GM18511 (cell line): ENCODE data around the gene PILRA.
"Not testable (repeated sequence)": the region's sequence is repeated elsewhere in the genome, so short reads cannot be mapped to it uniquely, and the experiment has no call there.

Experiments used
- ATAC-seq: cut with Tn5 transposase; IDR thresholded peaks from one replicate; pipeline ENCODE4 v1.9.1; 2021; ENCODE audit warnings: mild to moderate bottlenecking, moderate library complexity; ENCODE audit not compliant: unreplicated experiment

PILRA gene

DNA sequence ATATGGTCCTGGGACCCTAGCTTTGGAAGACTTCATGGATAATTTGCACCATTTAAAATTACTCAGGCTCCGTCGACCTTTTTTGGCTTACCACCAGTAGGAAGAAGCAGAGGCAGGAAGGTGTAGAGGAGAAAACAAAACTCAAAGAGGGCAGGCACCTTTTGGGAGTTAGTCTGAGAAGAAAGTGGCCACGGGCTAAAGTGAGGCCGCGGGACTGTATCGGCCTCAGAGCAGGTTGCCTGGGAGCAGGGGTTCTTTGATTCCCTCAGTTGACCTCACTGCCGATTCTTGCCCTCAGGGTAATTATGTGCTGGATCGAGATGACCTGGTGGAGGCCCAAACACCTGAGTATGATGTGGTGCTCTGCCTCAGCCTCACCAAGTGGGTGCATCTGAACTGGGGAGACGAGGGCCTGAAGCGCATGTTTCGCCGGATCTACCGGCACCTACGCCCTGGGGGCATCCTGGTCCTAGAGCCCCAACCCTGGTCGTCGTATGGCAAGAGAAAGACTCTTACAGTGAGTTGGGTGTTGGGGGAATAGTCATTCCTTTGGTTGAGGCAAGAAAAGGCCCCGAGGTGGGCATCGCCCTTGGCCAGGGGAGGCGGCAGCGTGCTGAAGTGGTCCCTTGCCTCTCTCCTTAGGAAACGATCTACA, 59.5 kb downstream of the PILRA start:
- no peak for ATAC-seq

DNA sequence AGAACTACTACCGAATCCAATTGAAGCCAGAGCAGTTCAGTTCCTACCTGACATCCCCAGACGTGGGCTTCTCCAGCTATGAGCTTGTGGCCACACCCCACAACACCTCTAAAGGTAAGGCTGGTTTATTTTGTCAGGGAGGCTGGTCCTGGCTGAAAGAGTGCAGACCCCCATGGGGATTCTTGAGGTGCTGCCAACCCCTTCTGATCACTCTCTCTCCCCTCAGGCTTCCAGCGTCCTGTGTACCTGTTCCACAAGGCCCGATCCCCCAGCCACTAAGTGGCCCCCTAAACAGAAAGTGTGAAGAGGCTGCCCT, 59.9 kb downstream of the PILRA start:
- ATAC-seq, result no peak

DNA sequence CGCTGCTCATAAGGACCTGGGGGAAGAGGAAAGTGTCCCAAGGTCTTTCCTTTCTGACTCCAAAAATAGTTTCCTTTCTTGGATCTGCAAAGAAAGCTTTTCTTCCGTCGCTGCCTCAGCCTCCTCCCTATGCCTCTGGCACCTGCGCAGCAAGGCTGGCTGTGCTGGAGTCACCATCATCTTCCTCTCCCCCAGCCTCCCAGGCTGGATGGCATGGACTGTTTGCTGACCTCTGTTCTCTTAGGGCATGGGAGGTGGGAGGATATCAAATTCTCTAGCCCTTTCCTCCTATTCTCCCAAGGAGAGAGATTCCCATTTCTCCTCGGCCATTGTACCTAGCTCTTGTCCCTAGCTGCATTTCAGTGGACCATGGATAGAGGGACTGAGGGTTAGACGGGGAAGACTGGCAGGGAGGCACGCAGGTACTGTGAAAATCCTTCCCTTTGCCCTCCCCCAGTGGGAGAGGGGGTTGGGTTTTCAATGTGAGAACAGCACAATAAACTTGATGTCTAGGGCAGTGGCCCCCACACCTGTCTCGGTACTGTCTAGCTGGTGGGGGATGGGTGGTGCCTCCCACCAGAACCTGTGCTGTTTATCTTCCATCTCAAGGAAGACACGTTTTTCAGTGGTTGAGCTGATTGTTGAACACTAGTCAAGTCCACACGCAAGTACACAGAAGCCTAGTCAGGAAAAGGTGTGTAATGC, 60.5 kb downstream of the PILRA start:
- no peak for ATAC-seq

DNA sequence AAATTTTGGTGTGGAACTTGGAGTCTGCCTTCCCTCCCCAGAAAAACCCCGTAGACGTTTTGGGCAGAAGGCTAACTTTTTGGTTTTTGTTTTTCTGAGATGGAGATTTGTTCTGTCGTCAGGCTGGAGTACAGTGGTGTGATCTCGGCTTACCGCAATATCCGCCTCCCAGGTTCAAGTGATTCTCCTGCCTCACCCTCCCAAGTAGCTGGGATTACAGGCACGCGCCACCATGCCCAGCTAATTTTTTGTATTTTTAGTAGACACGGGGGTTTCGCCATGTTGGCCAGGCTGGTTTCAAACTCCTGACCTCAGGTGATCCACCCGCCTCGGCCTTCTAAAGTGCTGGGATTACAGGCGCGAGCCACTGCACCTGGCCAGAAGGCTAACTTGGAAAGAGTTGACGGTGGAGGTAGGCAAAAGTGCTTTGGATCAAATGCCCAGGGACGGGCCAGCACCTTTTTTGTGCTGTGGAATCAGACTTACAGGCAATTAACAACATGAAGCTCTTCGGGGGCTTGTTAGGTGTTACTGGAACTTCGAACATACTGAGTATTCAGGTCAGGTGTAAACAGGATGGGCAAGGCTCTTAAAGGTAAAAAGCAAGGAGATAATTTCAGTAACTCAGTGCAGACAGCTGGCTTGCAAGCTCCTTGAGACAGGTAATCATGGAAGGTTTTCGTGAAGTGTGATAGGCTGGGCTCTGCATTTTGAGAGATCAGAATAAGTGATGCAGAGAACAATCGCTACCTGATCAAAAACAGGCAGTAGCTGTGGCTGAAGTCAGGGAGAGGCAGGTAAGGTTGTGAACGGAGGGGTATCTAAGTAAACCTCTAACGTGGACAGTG, 61.2 kb downstream of the PILRA start:
- ATAC-seq, result no peak

DNA sequence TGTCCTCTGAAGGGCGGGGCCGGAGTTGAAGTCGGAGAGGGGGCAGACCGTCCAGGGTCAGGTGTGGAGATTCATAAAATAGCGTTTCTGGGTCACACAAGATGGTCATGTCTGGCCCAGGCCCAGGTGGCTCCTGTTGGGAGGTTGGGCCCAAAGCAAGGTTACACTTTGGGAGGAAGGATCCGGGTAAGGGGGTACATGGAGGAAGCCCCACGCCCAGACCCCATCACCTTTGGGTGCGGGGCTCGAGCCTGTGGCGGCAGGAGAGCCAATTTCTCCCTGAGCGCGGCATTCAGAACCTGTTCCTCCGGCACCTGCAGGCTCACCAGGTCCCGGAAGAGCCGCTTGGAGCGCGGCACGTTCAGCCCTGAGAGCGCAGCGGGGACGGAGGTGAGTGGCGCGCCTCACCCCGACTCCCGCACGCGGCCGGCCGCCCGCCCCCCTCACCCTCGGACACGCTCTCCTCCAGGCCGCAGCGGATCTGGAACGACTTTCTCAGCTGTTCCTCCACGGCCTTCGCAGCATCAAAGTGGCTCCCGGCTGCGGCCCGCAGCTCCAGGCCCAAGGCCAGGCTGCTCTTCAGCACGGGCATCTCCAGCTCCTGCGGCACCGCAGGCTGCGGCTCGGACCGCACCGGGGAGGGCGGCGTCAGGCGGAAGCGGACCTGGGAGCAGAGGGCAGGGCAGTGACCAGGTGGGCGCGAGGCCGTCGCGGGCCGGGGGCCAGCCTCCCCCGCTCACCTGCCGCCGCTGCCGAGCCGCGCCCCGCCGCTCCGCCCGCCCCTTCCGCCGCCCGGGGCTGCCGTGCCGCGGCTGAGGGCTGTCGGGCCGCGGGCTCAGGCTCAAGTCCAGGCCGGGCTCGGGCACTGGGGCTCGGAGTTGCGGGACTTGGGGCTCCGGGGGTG, 62.4 kb downstream of the PILRA start:
- ATAC-seq, result peak; percentile 42

DNA sequence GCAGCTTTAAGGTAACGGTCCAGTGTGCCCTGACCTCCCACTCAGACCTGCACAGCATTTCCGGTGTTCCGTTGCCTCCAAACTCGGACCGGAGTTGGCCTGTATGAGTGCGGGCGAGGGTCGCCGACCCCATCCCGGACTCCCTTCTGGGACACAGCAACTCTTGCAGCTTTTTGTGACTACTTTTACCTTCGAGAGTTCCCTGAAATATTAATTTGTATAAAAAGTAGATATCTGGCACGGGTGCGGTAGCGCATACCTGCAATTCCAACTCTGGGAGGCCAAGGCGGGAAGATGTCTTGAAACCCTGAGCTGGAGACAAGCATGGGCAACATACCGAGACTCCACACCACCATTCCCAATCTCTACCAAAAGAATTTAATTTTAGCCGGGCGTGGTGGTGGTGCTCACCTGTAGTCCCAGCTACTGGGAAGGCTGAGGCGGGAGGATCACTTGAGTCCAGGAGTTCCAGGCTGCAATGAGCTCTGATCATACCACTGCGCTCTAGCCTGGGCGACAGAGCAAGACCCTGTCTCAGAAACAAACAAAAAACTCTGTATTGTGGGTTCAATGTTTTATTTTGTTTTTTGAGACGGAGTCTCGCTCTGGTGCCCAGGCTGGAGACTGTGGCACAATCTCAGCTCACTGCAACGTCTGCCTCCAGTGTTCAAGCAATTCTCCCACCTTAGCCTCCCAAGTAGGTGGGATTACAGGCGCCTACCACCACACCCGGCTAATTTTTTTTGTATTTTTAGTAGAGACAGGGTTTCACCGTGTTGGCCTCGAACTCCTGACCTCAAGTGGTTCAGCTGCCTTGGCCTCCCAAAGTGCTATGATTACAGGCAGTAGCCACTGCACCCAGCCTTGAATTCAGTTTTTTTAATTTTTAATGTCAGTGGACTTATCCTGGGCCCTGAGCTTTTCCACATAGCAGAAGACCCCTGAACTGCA, 64.1 kb downstream of the PILRA start:
- ATAC-seq, result no peak

DNA sequence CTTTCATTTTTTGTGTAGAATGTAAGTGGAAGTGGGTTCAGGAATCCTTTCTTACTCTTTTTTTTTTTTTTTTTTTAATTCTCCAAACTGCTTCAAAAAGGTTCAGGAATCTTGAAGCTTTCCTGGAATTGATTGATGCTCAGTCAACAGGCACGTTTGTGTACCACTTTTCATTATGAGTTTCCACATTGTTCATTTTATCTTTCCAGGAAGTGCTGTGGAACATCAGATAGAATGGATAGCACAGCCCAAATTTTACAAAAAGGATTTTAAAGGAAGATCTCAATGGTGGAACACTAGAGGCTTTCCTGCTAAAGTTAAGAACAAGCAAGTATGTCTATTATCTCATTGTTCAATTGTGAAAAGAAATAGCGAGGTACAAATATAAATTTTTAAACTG, 64.9 kb downstream of the PILRA start:
- ATAC-seq, result no peak

DNA sequence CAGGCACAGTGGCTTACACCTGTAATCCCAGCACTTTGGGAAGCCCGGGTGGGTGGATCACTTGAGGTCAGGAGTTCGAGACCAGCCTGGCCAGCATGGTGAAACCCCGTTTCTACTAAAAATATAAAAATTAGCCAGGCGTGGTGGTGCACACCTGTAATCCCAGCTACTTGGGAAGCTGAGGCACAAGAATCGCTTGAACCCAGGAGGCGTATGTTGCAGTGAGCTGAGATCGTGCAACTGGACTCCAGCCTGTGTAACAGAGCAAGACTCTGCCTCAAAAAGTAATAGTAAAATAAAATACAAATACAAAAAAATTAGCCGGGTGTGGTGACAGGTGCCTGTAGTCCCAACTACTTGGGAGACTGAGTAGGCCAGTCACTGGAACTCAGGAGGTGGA, 65.4 kb downstream of the PILRA start:
- not testable (repeated sequence) for ATAC-seq

DNA sequence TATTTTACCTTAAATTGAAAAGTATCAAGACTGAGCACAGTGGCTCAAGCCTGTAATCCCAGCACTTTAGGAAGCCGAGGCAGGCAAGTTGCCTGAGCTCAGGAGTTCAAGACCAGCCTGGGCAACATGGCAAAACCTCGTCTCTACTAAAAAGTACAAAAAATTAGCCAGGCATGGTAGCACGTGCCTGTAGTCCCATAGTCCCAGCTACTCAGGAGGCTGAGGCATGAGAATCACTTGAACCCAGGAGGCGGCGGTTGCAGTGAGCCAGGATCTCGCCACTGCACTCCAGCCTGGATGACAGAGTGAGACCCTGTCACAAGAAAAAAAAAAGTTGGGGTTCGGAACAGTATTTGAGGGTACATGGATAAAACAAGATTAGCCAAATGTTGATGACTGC, 66.0 kb downstream of the PILRA start:
- not testable (repeated sequence) for ATAC-seq

DNA sequence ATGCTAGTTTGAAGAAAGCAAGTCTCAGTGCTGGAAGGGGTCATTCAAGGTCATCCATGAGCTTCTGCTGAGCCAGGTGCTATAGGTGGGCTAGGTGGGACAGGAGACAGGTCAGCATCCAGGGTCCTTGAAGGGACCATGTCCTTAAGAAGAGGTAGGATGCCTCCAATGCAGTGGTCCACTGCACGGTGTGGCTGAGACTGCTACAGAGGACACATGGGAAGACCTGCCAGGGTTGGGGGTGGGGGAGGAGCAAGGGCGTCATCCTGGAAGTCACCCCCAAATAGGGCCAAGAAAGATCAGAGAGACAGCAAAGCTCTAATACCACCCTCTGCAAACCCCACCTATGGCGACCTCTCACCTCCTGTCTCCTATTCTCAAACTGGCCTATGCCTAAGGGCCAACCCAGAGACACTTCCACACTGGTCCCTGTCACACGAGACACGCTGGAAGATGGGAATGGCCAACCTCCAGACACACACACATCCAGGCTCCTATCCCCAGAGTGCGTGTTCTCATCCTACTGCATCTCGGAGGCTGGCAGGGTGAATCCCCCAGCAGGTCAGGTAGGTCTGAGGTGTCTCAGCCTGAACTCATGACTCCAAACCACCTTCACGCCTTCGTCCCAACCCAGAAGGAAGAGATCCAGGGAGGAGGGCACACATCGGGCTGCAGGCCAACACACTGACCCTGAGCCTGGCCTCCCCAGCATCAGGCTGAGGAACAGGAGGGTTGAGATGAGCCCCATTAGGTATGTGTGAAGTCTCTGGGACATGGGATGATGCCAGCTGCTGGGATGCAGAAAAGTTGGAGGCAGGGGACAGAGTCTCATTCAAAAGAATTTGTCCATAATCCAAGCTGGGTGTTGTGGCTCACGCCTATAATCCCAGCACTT, 68.6 kb downstream of the PILRA start:
- no peak for ATAC-seq

DNA sequence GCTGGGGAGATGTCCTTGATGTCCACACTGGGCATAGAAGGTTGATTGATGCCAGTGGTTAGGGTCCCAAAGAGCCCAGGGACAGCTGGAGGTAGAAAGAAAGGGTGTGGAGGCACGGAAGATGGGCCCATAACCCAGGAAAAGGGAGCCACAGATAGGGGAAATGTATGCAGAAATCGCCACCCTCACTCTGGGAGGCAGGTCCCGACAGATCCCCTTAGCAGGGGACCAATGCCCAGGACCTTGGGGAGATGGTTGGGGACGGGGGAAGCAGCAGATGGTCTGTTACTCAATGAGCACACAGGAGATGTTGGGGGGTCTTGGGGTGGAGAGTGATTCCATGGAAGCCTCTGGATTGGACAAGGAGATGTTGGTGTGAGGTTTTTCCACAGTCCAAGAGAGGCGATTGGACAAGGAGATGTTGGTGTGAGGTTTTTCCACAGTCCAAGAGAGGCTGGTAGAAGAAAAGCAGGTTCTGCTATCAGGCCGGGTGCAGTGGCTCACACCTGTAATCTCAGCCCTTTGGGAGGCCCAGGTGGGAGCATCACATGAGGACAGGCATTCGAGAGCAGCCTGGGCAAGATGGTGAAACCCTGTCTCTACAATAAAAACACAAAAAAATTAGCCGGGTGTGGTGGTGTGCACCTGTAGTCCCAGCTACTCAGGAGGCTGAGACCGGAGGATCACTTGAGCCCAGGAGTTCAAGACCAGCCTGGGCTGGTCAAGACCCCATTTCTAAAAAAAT, 70.0 kb downstream of the PILRA start:
- no peak for ATAC-seq

DNA sequence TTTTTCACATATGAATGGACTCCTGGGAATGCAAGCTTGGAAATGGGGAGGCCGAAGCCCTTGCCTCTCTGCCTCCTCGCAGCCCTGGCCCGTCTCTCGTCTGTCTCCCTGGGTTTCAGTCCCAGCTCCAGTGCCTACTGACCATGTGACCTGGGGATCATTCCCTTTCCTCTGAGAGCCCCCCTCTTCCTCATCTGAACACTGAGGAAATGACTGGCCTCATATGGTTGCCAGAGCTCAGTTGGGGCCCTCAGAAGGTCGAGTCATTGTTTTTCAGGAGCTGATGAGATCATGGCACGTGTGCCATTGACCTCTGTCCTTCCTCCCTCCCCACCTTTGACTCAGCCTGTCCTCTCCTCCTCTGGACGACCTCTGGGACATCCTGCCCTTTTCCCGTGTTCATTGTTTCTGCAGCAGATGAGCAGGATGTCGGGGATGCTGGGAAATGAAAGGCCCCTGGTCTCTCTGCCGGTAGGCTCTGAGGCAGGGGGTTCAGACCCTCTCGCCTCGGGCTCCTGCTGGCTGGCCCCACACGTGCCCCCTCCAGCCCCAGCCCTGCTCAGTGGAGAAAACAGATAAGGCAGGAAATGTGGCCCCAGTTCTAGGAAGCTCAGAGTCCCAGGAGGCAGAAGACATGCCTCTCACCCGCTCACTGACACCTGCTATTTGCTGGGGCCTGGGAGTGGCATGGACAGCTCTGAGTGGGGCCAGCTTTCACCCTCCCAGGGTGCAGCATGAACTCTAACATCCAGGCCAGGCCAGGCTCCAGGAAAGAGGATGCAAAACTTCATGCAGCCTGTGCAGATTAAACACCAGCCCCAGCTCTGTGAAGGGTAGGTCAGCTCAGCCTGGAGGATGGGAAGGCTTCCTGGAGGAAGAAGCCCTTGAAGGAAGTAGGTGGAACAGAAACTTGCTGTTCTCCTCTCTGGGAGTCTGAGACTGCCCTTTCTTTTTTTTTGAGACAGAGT, 71.3 kb downstream of the PILRA start:
- ATAC-seq, result no peak

DNA sequence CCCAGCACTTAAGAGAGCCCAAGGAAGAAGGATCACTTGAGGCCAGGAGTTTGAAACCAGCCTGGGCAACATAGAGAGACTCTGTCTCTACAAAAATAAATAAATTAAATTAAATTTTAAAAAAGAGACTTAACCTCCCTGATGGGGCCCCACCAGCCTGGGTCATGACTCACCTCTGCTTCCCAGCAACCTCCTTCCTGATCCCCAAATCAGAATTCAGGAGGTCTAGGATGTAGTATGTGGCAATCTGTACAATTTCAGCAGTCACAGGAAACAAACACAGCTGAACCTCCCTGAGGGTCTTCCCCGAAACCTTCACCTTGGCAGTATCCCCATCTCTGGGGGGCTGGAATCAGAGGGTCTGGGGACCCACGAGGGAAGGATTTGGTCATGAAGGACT, 72.8 kb downstream of the PILRA start:
- ATAC-seq, result no peak

DNA sequence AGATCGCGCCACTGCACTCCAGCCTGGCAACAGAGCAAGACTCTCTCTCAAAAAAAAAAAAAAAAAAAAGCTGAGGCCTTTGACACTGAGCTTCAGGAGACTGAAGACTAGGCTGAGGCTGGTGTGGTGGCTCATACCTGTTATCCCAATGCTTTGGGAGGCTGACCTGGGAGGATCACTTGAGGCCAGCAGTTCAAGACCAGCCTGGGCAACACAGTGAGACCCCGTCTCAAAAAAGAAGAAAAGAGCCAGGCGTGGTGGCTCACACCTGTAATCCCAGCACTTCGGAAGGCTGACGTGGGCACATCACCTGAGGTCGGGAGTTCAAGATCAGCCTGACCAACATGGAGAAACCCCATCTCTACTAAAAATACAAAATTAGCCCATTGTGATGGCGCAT, 74.1 kb downstream of the PILRA start:
- not testable (repeated sequence) for ATAC-seq

DNA sequence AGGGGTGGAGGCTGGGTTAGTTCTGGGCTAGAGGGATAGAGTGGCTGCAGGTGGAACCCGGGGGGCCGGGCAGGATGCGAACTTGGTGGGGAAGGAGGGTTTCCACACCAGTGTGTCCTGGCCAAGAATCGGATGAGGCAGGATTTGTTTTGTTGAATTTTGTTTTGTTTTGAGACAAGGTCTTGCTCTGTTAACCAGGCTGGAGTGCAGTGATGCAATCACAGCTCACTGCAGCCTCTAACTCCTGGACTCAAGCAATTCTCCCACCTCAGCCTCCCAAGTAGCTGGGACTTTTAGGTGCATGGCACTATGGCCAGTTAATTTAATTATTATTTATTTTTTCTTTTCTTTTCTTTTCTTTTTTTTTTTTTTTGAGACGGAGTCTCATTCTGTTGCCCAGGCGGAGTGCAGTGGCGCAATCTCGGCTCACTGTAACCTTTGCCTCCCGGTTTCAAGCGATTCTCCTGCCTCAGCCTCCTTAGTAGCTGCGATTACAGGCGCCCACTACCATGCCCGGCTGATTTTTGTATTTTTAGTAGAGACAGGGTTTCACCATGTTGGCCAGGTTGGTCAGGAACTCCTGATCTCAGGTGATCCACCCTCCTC, 76.0 kb downstream of the PILRA start:
- ATAC-seq, result no peak
